Neural progenitor cell (in vitro differentiated cells): ENCODE data around the gene SPIRE1.

Experiments
- EZH2 ChIP-seq: fragments of 200-600 bp; sonication (generic); IDR thresholded peaks from 2 replicates; pipeline ENCODE4 v1.6.1; 2017; ENCODE audit warnings: antibody characterized with exemption, mild to moderate bottlenecking, moderate library complexity
- EZH2phosphoT487 ChIP-seq: fragments of 200-600 bp; sonication (generic); IDR thresholded peaks from 2 replicates; pipeline ENCODE4 v1.6.1; 2017; ENCODE audit warnings: antibody characterized with exemption
- TF ChIP-seq, protein P1 (sequence below): fragments of 200-600 bp; sonication (generic); IDR thresholded peaks from 2 replicates; pipeline ENCODE4 v1.5.1; 2017; ENCODE audit warnings: antibody characterized with exemption, mild to moderate bottlenecking

DNA sequence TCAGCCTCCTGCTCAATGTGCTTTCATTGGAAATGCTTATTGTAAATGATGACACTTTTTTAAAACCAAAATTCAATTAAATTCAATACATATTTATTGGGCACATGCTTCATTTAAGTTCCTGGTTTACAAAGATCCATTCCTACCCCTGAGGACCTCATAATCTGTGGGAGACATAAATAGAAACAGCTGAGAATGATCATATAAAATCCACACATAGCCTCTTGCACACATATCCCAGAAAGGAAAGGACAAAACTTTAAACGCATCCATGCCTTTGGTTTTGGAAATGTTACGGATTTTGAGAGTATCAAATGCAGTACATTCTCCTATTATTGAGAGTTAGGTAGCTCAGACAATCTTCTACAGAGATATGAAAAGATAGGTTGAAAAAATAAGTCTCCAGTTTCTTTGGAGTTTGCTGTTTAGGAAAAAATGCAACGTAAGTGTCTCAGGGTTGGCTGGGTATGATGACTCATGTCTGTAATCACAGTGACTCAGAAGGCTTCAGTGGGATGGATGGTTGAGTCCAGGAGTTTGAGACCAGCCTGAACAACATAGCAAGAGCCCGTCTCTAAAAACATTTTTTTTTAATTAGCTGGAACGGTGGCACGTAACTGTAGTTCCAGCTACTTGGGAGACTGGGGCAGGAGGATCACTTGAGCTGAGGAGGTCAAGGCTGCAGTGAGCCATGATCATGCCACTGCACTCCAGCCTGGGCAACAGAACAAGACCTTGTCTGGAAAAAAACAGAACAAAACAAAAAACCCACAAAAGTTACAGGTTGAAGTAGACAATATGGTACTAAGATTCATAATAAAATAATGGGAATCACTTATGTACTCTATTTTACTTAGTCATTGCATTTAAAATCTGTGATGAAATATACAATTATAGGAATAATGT, 254.1 kb downstream of the SPIRE1 start:
- TF ChIP-seq, protein P1, sequence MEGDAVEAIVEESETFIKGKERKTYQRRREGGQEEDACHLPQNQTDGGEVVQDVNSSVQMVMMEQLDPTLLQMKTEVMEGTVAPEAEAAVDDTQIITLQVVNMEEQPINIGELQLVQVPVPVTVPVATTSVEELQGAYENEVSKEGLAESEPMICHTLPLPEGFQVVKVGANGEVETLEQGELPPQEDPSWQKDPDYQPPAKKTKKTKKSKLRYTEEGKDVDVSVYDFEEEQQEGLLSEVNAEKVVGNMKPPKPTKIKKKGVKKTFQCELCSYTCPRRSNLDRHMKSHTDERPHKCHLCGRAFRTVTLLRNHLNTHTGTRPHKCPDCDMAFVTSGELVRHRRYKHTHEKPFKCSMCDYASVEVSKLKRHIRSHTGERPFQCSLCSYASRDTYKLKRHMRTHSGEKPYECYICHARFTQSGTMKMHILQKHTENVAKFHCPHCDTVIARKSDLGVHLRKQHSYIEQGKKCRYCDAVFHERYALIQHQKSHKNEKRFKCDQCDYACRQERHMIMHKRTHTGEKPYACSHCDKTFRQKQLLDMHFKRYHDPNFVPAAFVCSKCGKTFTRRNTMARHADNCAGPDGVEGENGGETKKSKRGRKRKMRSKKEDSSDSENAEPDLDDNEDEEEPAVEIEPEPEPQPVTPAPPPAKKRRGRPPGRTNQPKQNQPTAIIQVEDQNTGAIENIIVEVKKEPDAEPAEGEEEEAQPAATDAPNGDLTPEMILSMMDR, result no peak
- TF ChIP-seq EZH2 (no peak), EZH2phosphoT487 (no peak)
